GM13977 (cell line): ENCODE measurements around the gene FUOM.

ENCODE experiments used
- DNase-seq: peaks from one replicate; pipeline ENCODE4 v3.0.0; 2012; ENCODE audit warnings: low spot score
- in situ Hi-C: fragments of 300-500 bp; cut with MboI; formaldehyde crosslinking; loops from one replicate; pipeline ENCODE4 v1.12.0; 2022; ENCODE audit warnings: low sequenced_read_pairs, low pct_unique_long_range_greater_than_20kb, mixed read lengths, inconsistent platforms; ENCODE audit not compliant: unreplicated experiment
- TF ChIP-seq, protein P1 (sequence below): IDR thresholded peaks from 2 replicates; pipeline ENCODE4 v1.5.1; 2012; ENCODE audit warnings: mild to moderate bottlenecking, control low read depth; ENCODE audit not compliant: insufficient read depth; ENCODE audit errors: extremely low read depth, missing control alignments

The FUOM gene

DNA sequence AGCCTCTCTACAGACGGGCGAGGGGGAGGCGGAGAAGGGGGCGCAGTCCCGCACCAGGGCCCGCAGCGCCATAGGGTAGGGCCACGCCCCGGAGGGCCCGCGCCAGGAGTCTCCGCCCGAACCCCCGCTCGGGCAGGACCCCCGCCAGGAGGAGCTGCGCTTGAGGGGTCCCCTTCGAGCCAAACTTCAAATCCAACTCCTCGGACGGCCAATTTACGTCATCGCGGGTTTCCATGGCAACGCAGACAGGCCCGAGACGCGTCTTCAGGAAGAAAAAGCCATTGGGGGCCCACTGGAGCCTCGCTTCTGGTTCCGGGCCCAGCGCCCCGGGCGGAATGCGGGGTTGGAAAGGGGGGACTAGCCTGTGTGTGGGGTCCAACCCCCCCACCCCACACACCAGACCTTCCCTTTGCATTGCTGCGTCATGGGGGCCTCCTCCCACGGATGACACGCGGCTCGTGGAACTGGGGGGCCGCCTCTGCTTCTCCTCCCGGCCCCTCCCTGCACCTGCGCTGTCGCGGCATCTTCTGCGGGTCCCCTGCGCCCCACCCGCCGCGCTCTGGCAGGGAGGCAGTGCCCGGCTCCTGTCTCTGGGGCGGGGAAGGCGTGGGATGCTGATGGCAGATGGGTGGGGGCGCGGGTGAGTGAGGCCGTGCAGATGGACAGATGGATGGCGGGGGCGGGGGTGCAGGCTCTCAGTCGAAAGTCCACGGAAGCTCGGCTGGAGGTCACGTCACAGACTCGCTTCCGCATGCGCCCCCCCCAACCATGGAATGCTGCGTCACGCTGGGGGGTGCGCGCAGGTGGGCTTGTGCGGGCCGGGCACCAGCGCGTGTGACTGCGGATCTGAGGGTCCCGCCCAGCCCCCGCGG is 22.3 kb downstream of the FUOM start:
- DNase-seq, result peak; percentile 85
- in situ Hi-C loops, result no loop called here
- TF ChIP-seq, protein P1, sequence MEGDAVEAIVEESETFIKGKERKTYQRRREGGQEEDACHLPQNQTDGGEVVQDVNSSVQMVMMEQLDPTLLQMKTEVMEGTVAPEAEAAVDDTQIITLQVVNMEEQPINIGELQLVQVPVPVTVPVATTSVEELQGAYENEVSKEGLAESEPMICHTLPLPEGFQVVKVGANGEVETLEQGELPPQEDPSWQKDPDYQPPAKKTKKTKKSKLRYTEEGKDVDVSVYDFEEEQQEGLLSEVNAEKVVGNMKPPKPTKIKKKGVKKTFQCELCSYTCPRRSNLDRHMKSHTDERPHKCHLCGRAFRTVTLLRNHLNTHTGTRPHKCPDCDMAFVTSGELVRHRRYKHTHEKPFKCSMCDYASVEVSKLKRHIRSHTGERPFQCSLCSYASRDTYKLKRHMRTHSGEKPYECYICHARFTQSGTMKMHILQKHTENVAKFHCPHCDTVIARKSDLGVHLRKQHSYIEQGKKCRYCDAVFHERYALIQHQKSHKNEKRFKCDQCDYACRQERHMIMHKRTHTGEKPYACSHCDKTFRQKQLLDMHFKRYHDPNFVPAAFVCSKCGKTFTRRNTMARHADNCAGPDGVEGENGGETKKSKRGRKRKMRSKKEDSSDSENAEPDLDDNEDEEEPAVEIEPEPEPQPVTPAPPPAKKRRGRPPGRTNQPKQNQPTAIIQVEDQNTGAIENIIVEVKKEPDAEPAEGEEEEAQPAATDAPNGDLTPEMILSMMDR, result no peak

DNA sequence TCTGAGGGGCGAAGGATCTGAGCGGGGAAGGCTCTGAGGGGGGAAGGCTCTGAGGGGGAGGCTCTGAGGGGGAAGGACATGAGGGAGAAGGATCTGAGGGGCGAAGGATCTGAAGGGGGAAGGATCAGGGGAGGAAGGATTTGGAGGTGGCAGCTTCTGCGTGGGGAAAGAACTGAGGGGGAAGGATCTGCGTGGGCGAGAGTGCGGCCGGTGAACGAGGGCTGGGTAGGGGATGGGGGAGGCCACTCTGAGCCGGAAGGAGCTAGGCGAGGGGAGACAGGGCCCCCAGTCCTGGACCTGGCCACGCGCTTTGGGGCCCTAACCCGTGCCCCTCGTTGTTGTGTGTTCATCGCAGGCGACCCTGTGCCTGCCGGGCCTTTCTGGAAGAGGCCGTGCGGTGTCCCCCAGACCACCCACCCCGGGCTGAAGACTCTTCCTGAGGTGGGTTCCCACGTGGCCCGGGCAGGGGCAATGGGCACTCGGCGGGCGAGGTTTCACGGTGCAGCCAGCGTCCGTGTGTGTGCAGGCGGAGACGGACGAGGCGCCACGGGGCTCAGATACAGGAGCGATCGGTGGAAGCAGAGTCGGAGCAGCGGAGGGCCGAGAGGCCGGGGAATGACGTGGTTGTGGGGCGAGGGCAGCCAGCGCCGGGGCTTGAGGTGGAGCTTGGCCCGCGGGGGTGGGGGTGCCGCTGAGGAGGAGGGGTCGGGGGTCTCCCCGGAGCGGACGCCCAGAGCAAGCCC is 23.1 kb downstream of the FUOM start:
- in situ Hi-C loops, result no loop called here
- TF ChIP-seq, protein P1, result no peak
- DNase-seq, result no peak

DNA sequence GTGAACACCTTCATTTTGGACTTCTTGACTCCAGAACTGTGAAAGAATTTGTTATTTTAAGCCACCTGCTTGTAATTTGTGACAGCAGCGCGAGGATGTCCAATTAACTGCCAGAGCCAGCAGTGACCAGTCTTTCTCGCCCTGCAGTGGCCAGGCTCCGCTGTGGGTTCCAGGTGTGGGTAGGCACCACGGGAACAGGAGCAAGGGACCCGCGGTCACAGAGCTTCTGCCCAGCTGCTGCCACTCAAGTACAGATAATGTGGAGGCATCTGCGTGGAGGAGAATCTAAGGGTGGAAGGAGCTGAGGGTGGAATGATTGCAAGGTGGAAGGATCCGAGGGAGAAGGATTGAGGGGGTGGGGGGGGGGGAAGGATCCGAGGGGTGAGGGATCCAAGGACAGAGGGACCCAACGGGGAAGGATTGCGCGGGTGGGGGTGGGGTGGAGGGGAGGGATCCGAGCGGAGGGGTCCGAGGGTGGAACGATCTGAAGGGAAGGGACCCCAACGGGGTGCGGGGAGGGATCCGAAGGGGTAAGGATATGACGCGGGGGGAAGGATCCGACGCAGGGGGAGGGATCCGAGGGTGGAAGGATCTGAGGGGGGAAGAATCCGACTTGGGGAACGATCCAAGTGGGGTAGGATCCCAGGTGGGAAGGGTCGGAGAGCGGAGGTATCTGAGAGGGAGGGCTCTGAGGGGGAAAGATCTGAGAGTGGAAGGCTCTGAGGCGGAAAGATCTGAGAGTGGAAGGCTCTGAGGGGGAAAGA is 24.7 kb downstream of the FUOM start:
- DNase-seq, result no peak
- in situ Hi-C loops, result no loop called here
- TF ChIP-seq, protein P1, result no peak

DNA sequence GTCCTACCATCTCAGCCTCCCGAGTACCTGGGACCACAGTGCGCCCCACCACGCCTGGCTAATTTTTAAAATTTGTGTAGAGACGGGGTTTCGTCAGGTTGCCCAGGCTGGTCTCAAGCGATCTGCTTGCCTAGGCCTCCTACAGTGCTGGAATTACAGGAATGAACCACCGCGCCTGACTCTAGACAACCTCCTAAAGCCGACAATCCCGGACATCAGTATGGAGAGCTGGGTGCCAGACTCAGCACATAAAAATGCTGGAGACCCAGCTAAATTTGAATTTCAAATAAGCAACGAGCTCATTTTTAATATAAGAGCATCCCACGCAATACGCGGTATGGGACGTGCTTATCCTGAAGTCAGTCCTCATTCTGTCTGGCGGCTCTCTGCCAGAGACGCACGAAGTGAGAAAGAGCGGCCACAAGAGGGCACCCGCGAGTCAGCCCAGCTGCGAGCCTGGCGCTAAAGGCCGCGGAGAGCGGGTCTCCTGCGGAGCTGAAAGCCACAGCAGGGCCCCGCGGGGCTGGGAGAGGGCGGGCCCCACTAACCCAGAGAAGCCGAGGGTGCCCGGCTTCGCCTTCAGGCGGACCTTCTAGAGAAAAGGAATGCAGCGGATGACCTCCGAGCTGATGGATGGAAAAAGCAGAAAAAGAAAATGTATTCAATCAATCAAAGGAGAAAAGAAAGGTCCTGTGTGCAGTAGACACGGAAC is 28.2 kb downstream of the FUOM start:
- in situ Hi-C loops, result no loop called here
- TF ChIP-seq, protein P1, result peak; percentile 95
- DNase-seq, result peak; percentile 92

DNA sequence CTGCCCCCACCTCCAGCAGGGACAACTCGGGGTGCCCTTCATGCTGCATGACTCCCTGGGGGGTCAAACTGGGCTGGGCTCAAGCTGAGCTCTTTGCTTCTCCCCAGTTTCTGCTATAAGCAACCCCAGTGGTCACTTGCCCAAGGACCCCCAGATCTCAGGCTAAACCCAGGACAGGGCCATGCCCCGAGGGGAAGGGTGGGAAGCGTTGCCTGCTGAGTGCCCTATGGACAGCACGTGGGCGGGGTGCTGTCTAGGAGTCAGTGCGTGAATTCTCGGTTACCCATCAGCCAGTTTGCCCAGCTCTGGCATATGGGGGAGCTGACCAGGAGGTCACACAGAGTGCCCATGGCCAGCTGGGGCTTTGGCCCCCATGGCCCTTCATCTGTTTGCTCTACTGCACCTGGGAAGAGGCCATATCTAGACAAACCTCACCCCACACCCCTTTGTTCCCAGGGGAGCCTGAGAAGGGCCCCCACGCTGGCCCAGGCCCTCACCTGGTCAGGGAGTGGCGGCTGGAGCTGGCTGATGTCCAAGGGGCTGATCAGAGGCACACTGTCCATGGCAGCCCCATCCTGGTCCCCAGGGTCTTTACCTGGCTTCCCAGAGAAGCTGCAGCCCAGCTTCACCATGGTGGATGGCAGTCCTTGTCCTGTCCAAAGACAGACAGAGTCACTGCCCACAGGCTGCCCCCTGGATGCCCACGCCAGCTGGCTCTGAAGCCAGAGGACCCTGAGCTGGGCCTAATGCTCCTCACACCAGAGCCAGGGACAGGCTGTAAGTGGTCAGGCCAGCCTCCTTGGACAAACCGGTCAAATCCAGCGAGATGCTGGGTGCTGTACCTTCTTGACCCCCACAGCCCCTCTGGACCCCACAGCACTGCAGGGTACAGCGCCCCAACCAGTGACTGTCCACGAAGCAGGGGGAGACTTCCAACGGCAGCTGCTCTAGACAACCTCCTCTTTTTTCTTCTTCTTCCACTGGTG is 29.2 kb downstream of the FUOM start:
- TF ChIP-seq, protein P1, result no peak
- DNase-seq, result no peak
- in situ Hi-C loops, result no loop called here
